Renal cortical epithelial cell (primary cell): ENCODE results near the gene OSBP2. TPM values are rescaled to one million over a fixed set of nuclear protein-coding genes. Genes with fewer than 3 reads are reported as not detected.

Experiments
- DNase-seq: peaks from one replicate; pipeline ENCODE4 v3.0.0-alpha.2; 2011; ENCODE audit warnings: low read depth
- total RNA-seq: library from RNA; depleted of rRNA; stranded (reverse); fragments of >200 nt; gene quantifications from 2 replicates; pipeline ENCODE4 v1.2.3, GENCODE V29; 2014

OSBP2 gene
- total RNA-seq, 1 donor from 2014 or later, result 1.5 TPM

DNA sequence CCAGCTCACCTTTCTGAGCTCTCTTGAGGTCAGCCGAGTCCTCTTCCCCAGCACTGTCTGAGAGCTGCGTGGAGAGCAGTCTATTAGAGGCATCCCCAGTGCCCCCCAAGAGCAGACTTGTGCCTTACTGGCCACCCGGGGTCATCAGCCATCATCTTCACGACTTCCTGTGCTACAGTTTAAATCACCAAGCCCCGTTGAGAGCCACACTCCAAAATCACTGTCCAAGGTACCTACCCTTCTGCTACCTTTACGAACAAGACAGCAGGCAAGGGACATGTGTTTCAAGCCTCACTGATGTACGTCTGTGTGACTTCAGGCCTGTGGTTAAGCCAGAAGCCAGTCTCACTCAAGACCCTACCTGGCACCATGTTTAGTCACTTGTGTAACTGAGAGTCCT is 238.8 kb downstream of the OSBP2 start:
- no peak for DNase-seq

DNA sequence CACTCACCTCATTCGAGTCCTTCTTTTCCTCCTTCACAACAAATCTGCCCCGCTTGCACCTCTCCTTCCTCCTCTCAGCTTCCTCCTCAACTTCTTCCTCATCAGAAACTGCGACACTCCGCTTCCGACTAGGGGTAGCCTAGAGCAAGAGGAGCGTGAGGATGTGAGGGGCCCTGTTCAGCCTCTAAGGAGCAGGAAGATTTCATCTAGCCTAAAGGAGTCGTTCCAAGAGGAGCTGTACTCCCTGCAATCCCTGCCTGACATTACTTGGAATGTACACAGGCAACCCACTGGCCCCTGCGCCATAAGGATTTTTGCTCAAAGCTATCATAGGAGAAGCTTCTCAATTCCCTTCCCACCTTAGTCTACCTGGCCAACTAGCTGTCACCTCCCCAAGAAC is 239.4 kb downstream of the OSBP2 start:
- no peak for DNase-seq

DNA sequence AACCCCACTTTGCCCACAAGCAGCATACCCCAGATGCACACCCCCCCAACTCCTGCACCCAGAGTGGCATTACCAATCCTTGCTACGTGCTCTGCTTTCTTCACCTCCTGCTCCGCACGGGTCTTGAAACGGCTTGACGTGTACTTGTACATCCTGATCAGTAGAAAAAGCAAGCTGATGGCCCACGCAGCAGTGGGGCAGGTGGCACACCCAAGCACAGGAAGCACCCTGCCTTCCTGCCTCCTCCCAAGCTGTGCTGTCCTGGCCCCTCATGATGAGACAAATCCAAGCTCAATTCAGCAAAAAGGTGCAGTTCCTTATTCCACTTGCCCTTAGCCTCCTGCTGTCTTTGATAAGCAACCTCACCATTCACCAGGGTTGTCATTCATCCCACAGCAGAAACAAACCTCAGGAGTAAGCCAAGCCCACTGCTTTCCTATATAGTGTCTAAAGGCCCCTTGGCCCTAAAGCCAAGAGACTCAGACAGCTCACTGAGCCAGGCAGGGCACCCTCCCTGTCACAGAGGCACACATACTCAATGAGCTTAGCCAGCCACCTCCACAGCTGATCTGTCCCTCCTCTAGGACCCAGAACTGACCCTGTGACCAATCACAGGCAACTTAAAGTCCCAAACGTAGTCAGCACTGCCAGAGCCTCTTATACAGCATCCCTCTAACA is 246.2 kb downstream of the OSBP2 start:
- DNase-seq, result no peak

DNA sequence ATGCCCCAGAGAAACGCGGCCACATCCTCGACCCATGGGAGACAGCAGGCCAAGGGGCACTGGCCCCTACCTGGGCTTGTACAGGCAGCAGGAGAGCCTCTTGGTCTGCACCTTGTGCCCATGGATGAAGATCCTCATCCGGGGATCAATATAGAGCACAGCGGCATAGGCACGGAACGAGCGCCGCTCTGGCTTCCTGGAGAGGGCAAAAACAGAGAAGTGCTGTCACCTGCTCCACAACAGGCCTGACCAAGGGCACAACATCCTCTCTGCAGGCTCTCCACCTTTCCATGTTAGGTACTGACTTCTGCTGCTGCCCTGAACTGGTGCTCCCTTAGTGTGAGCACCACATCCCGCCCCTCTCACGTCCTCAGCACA is 246.7 kb downstream of the OSBP2 start:
- DNase-seq, result no peak

DNA sequence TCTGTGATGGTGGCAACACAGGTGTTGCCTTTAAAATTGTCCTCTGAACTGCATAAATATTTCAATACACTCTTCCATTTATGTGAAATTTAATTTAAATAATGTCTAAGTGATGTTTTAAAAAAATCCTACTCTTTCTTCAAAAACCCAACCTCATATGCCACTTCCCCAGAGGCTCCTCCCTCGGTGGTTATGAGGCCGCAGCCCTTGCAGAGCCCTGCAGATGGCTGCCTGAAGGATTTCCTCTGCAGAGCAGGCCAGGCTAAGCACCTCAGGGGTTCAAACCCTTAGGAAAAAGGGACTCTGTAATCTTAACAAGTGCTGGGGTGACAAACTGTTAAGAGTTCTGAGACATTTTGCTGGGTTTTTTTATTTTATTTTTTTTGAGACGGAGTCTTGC is 248.7 kb downstream of the OSBP2 start:
- DNase-seq, result no peak

DNA sequence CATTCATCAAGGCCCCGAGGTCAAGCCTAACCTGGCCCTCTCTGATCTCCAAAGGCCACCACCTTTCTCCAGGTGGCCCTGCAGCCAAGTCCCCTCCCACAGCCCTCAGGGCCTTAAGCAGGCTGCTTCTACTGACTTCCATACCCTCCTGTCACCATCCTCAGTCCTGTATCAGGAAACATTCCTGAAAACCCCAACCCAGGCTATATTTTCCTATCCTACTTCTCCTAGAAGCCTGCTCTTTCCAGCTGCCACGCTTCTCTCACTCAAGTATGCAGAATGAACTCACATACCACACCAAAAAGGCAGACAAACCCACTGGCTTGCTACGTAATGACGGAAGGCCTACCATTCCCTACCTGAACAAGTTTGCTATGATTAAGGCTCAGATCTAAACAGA is 250.3 kb downstream of the OSBP2 start:
- DNase-seq, result no peak

DNA sequence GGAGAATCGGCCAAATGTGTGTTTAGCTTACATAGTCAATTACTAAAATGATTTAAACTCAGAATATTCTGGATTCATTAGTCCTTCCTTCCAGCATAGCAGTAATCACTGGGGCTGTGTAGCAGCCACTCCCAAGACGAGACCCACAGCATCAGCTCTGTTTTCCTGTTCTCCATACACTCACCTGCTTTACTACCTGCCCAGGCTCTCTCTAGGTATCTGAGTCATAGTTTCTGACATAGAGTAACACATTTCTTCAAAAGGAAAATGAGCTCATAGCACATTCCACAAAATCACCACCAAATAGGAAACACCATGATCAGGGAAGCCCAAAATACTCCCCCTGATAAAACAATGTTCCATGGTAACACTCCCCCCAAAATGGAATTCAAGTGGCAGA is 251.0 kb downstream of the OSBP2 start:
- DNase-seq, result peak; percentile 22

DNA sequence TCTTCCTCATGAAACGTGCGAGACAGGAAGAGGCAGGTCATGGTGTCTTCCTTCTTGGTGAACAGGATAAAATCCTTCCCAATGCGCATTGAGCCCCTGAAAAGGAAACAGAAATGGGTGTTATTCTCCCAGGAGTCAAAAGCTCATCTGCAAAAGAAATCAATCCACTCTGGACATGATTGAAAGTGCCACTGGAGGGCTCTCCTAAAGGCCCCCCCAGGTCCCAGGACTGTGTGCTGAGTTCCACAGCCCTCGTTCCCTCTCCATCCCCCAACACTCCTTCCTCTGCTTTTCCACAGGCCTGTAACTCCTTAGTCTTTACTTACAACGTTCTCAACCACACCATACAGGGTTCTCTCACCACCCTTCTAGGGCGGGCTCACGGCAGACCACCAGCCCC is 251.7 kb downstream of the OSBP2 start:
- no peak for DNase-seq

DNA sequence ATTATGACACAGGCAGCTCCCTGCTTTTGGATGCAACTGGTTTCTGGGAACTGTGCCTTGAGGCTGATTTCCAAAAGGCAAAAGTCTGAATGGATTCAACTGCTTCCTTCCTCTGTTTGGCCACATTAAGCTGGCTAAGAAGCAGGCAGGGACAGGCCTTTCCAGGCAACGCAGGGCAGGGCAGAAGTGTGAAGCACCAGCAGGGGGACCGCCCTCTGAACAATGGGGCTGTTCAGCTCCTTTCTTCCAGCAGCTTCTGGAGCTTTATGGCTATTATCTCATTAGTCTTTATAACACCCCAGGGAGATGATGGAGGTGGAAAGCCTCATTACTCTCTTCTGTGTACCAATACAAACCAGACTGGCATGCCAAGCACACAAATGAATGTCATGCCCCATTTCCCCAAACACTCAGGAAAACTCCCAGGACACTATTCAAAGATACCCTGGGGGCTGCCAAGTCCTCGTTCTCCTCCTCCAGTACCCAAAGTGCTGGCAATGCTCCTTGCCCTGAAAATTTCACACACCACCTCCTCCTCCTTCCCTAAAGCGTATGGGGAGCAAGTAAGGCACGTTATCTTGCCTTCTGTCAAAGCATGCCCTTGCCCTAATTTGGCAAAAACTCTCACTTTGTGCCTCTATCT is 252.6 kb downstream of the OSBP2 start:
- DNase-seq, result peak; percentile 34

DNA sequence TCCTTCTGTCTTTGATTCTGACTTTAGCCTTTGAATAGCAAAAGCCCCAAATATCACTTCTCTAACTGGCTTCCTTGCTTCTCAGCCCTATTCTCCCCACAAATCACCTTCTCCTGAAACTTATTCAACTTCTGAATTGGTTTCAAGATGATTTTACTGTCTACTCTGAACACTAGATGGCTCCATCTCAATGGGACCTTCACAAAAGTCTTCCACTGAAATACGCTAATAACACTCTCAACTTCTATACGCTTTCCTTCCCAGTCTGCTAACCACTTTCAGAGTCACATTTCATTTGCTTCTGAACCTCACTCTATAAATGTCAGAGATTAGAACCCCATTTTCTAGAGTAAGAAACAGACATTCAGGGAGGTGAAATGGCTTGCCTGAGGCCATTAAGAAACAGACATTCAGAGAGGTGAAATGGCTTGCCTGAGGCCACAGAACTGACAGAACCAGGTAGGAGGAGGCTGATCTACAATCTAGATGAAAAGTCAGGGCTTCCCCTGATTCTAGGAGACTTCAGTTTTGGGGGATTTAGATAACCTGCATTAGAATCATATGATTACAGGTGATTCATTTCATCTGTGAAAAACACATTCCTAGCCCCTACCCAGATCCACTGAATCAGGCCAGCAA is 253.3 kb downstream of the OSBP2 start:
- peak; percentile 62 for DNase-seq

DNA sequence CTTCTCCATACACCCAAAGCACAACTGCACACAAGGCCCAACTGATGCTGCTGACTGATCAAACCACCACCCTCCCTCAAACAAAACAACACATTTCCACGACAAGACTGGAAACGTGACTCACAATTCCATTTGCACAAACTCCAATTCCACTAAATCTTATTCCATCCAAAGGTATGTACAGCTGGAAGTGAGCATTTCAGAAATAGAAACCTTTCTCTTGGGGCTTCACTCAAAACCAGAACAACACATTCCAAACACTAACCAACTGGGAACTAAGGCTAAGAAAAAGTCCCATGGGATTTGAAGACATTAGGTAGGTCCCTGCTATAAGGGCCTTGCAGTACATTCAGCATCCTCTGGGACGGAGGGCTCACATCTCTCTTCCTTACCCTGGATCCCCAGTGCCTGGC is 254.3 kb downstream of the OSBP2 start:
- DNase-seq, result no peak

DNA sequence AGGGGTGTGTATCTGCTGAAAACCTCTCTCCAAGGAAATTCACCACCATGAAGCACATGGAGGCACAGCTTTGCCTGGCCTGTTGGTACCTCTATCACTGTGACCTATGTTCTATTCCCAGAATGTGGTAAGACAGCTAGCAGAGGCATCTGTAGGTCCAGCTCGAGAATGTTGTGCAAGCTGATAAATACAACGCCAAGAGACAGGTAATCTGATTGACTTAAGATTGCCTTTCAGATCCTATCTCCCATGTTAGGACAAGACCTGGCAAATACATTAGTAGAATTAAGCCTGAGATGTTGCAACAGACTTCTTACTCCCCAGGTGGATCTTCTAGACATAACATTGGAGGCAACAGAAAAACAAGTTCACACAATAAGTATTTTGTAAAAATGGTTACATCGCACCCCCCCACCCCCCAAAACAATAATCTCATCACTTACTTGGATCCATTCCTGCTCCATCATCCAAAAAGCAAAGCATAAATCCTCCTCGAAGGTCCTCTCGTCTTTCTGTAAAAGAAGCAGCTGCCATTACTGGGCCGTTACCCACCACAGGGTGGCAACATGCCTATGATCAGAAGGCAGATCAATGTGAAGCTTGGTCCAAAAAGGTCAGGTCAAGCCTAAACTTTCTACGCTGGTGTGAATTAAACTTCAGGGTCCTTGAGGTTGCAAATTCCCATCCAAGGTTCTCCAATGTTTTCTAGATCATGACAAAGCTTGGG is 255.4 kb downstream of the OSBP2 start:
- no peak for DNase-seq

DNA sequence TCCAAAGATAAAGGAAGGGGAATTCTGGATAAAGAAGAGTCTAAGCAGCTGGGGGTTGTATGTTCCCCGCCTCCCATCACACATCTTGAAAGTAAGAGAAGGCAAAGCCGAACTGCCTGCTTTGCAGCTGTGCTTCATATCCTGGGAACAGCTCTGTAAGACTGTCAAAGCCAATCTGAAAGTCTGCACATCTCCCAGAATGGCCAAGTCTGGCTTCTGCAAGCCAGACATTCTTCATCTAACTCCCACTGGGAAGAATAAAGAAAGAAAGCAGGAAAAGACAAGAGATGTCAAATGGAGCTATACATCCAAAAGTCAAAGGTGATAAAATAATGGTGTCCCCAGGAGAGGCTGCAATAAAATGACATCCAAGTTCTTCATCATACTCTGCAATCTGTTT is 258.5 kb downstream of the OSBP2 start:
- no peak for DNase-seq

DNA sequence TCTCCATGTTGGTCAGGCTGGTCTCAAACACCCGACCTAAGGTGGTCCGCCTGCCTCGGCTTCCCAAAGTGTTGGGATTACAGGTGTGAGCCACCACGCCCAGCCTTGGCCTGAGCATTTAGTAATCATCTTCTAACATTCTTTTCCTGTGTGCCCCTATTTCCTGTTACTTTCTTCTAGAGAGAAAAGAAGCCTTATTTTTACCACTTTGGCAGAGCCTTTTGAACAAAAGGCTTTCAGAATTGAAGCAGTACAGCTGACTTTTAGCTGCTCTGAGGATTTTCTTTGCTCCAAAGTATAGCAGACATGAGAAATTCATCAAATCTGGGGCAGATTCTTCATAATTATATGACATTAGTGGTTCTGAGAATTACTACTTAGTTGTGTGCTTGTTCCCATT is 260.5 kb downstream of the OSBP2 start:
- no peak for DNase-seq

Other genes with a start within 250 kb of the OSBP2 start
- not detected in 2 replicates for gene SEC14L3, start 222.9 kb upstream of the OSBP2 start, total RNA-seq
- 1.2 TPM in 1 of 2 replicates, not detected in the other for gene SEC14L4, start 189.2 kb upstream of the OSBP2 start, total RNA-seq
- 20.3 and 37.3 TPM in 2 replicates for gene SEC14L6, start 148.1 kb upstream of the OSBP2 start, total RNA-seq
- 2.6 and 6.4 TPM in 2 replicates for gene GAL3ST1, start 120.2 kb upstream of the OSBP2 start, total RNA-seq
- 77.6 and 84.0 TPM in 2 replicates for gene PES1, start 103.0 kb upstream of the OSBP2 start, total RNA-seq
- 9.2 and 26.0 TPM in 2 replicates for gene TCN2, start 87.7 kb upstream of the OSBP2 start, total RNA-seq
- 7.8 and 7.9 TPM in 2 replicates for gene SLC35E4, start 59.1 kb upstream of the OSBP2 start, total RNA-seq
- gene DUSP18, start 27.0 kb upstream of the OSBP2 start, total RNA-seq, result 8.2 and 19.5 TPM in 2 replicates